WTC11 (cell line): ENCODE measurements around the gene CNPY3.

Source experiments
- CREB1 ChIP-seq: sonication (generic); formaldehyde crosslinking; IDR thresholded peaks from 2 replicates; pipeline ENCODE4 v1.8.0; 2023; ENCODE audit warnings: mild to moderate bottlenecking, missing genetic modification reagents
- ESRRA ChIP-seq: sonication (generic); formaldehyde crosslinking; IDR thresholded peaks from 2 replicates; pipeline ENCODE4 v1.8.1; 2022; ENCODE audit warnings: mild to moderate bottlenecking, missing genetic modification reagents, borderline replicate concordance
- GABPB1 ChIP-seq: sonication (generic); formaldehyde crosslinking; IDR thresholded peaks from 2 replicates; pipeline ENCODE4 v1.8.1; 2023; ENCODE audit warnings: mild to moderate bottlenecking, missing genetic modification reagents
- HMGA2 ChIP-seq: fragments of 250-450 bp; sonication (Bioruptor Pico); IDR thresholded peaks from 2 replicates; pipeline ENCODE4 v1.4.0; 2021; ENCODE audit warnings: mild to moderate bottlenecking, moderate library complexity
- JUN ChIP-seq: sonication (generic); formaldehyde crosslinking; IDR thresholded peaks from 2 replicates; pipeline ENCODE4 v1.8.0; 2023; ENCODE audit warnings: mild to moderate bottlenecking, missing genetic modification reagents
- NFATC4 ChIP-seq: fragments of 250-450 bp; sonication (Bioruptor Pico); IDR thresholded peaks from 2 replicates; pipeline ENCODE4 v1.9.0; 2021; ENCODE audit warnings: mild to moderate bottlenecking
- PRRX2 ChIP-seq: fragments of 250-450 bp; sonication (Bioruptor Pico); IDR thresholded peaks from 2 replicates; pipeline ENCODE4 v1.8.0; 2021; ENCODE audit warnings: mild to moderate bottlenecking
- TF ChIP-seq, protein P1 (sequence below): fragments of 200-600 bp; IDR thresholded peaks from 2 replicates; pipeline ENCODE4 v1.8.0; 2022; ENCODE audit warnings: antibody characterized with exemption
- TF ChIP-seq, protein P2 (sequence below): sonication (generic); formaldehyde crosslinking; conservative IDR thresholded peaks from 2 replicates; pipeline ENCODE4 v1.8.1; 2023; ENCODE audit warnings: mild to moderate bottlenecking, low read depth, missing genetic modification reagents, moderate library complexity
- TF ChIP-seq, protein P3 (sequence below): sonication (generic); formaldehyde crosslinking; conservative IDR thresholded peaks from 2 replicates; pipeline ENCODE4 v1.8.1; 2022; ENCODE audit warnings: mild to moderate bottlenecking, missing genetic modification reagents
- TF ChIP-seq, protein P4 (sequence below): sonication (generic); formaldehyde crosslinking; IDR thresholded peaks from 2 replicates; pipeline ENCODE4 v1.8.0; 2022; ENCODE audit warnings: mild to moderate bottlenecking, missing genetic modification reagents

- TF ChIP-seq, protein P1, sequence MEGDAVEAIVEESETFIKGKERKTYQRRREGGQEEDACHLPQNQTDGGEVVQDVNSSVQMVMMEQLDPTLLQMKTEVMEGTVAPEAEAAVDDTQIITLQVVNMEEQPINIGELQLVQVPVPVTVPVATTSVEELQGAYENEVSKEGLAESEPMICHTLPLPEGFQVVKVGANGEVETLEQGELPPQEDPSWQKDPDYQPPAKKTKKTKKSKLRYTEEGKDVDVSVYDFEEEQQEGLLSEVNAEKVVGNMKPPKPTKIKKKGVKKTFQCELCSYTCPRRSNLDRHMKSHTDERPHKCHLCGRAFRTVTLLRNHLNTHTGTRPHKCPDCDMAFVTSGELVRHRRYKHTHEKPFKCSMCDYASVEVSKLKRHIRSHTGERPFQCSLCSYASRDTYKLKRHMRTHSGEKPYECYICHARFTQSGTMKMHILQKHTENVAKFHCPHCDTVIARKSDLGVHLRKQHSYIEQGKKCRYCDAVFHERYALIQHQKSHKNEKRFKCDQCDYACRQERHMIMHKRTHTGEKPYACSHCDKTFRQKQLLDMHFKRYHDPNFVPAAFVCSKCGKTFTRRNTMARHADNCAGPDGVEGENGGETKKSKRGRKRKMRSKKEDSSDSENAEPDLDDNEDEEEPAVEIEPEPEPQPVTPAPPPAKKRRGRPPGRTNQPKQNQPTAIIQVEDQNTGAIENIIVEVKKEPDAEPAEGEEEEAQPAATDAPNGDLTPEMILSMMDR = no peak
- TF ChIP-seq, protein P2, sequence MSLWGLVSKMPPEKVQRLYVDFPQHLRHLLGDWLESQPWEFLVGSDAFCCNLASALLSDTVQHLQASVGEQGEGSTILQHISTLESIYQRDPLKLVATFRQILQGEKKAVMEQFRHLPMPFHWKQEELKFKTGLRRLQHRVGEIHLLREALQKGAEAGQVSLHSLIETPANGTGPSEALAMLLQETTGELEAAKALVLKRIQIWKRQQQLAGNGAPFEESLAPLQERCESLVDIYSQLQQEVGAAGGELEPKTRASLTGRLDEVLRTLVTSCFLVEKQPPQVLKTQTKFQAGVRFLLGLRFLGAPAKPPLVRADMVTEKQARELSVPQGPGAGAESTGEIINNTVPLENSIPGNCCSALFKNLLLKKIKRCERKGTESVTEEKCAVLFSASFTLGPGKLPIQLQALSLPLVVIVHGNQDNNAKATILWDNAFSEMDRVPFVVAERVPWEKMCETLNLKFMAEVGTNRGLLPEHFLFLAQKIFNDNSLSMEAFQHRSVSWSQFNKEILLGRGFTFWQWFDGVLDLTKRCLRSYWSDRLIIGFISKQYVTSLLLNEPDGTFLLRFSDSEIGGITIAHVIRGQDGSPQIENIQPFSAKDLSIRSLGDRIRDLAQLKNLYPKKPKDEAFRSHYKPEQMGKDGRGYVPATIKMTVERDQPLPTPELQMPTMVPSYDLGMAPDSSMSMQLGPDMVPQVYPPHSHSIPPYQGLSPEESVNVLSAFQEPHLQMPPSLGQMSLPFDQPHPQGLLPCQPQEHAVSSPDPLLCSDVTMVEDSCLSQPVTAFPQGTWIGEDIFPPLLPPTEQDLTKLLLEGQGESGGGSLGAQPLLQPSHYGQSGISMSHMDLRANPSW (CRISPR knock-in tag) = no peak
- TF ChIP-seq JUN (no peak), GABPB1 (no peak), NFATC4 (CRISPR knock-in tag) (no peak), CREB1 (CRISPR knock-in tag) (no peak), ESRRA (CRISPR knock-in tag) (no peak), HMGA2 (no peak), PRRX2 (no peak)
- TF ChIP-seq, protein P3, sequence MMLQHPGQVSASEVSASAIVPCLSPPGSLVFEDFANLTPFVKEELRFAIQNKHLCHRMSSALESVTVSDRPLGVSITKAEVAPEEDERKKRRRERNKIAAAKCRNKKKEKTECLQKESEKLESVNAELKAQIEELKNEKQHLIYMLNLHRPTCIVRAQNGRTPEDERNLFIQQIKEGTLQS = no peak
- TF ChIP-seq, protein P4, sequence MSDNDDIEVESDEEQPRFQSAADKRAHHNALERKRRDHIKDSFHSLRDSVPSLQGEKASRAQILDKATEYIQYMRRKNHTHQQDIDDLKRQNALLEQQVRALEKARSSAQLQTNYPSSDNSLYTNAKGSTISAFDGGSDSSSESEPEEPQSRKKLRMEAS (CRISPR knock-in tag) = no peak
Observed at GRCh38 chr6:42936398-42936797, 7.1 kb downstream of the CNPY3 start.
